GM13977 (cell line): ENCODE measurements around the gene GSTM4.

Experiments
- DNase-seq: peaks from one replicate; pipeline ENCODE4 v3.0.0; 2012; ENCODE audit warnings: low spot score
- CTCF ChIP-seq: IDR thresholded peaks from 2 replicates; pipeline ENCODE4 v1.5.1; 2012; ENCODE audit warnings: mild to moderate bottlenecking, control low read depth; ENCODE audit not compliant: insufficient read depth; ENCODE audit errors: extremely low read depth, missing control alignments
- in situ Hi-C: fragments of 300-500 bp; cut with MboI; formaldehyde crosslinking; loops from one replicate; pipeline ENCODE4 v1.12.0; 2022; ENCODE audit warnings: low sequenced_read_pairs, low pct_unique_long_range_greater_than_20kb, mixed read lengths, inconsistent platforms; ENCODE audit not compliant: unreplicated experiment

Gene GSTM4

GRCh38 chr1:109625601-109626560 lies 30.0 kb upstream of the GSTM4 start:
- TF ChIP-seq CTCF, result no peak
- in situ Hi-C loops, result no loop called here
- DNase-seq, result no peak

GRCh38 chr1:109626682-109627408 lies 29.1 kb upstream of the GSTM4 start:
- in situ Hi-C loops, result no loop called here
- no peak for DNase-seq
- TF ChIP-seq CTCF, result no peak

GRCh38 chr1:109627692-109628399 lies 28.1 kb upstream of the GSTM4 start:
- in situ Hi-C loops, result no loop called here
- DNase-seq, result no peak
- no peak for TF ChIP-seq CTCF

GRCh38 chr1:109628540-109629321 lies 27.2 kb upstream of the GSTM4 start:
- in situ Hi-C loops, result no loop called here
- DNase-seq, result no peak
- TF ChIP-seq CTCF, result no peak

- in situ Hi-C loops, result loop anchor here (5.0 kb wide), 1 partner anchor 82 kb away; the partner anchor contains the start of gene GNAI3
Measured at GRCh38 chr1:109629372-109630030, 26.4 kb upstream of the GSTM4 start.

More at GRCh38 chr1:109629372-109630030, 26.4 kb upstream of the GSTM4 start:
- DNase-seq, result no peak
- no peak for TF ChIP-seq CTCF
